Trophoblast cell (in vitro differentiated cells and primary cell): Measurements from ENCODE around the gene SNX11.

Source experiments
- DNase-seq, 2 donors: peaks; one replicate each; pipeline ENCODE4 v3.0.0-alpha.2; 2016
- H2AFZ ChIP-seq: 2 replicates; pipeline ENCODE4 v1.6.1; 2013; ENCODE audit warnings: low read length, moderate library complexity, mild to moderate bottlenecking; ENCODE audit not compliant: insufficient read depth, poor library complexity
- H2AK5ac ChIP-seq: 2 replicates; pipeline ENCODE4 v1.6.1; 2013; ENCODE audit warnings: mild to moderate bottlenecking, low read length
- H2BK120ac ChIP-seq: 2 replicates; pipeline ENCODE4 v1.6.1; 2013; ENCODE audit warnings: low read length, mild to moderate bottlenecking, moderate library complexity; ENCODE audit not compliant: insufficient read depth, poor library complexity
- H2BK12ac ChIP-seq: 2 replicates; pipeline ENCODE4 v1.6.1; 2013; ENCODE audit warnings: mild to moderate bottlenecking, low read length, moderate library complexity
- H2BK5ac ChIP-seq: 2 replicates; pipeline ENCODE4 v1.6.1; 2013; ENCODE audit warnings: low read length, low read depth, moderate library complexity, mild to moderate bottlenecking; ENCODE audit not compliant: poor library complexity
- H3K14ac ChIP-seq: 2 replicates; pipeline ENCODE4 v1.6.1; 2013; ENCODE audit warnings: mild to moderate bottlenecking, low read length
- H3K18ac ChIP-seq: 2 replicates; pipeline ENCODE4 v1.6.1; 2013; ENCODE audit warnings: mild to moderate bottlenecking, low read length
- H3K23ac ChIP-seq: 2 replicates; pipeline ENCODE4 v1.6.1; 2013; ENCODE audit warnings: low read length
- H3K27ac ChIP-seq: 2 replicates; pipeline ENCODE4 v1.5.1; 2013; ENCODE audit warnings: low read depth, mild to moderate bottlenecking, inconsistent platforms, low read length, moderate library complexity
- H3K27me3 ChIP-seq: 2 replicates; pipeline ENCODE4 v1.6.1; 2013; ENCODE audit warnings: inconsistent platforms, mild to moderate bottlenecking, low read length, moderate library complexity; ENCODE audit not compliant: insufficient read depth
- H3K36me3 ChIP-seq, 2 experiments: 1 replicate in 1 of 2; 2 replicates in 1 of 2; pipeline ENCODE4 v1.6.1; 2013; ENCODE audit warnings: low read length in 2 of 2, mild to moderate bottlenecking in 2 of 2, moderate library complexity in 1 of 2; ENCODE audit not compliant: insufficient read depth in 2 of 2, control insufficient read depth in 1 of 2
- H3K4ac ChIP-seq: 2 replicates; pipeline ENCODE4 v1.6.1; 2013; ENCODE audit warnings: low read depth, mild to moderate bottlenecking, low read length, moderate library complexity
- H3K4me1 ChIP-seq, 2 experiments: 1 replicate in 1 of 2; 2 replicates in 1 of 2; pipeline ENCODE4 v1.6.1; 2013; ENCODE audit warnings: low read length in 2 of 2, mild to moderate bottlenecking in 2 of 2, moderate library complexity in 1 of 2; ENCODE audit not compliant: insufficient read depth in 2 of 2, control insufficient read depth in 1 of 2
- H3K4me2 ChIP-seq: 2 replicates; pipeline ENCODE4 v1.6.1; 2013; ENCODE audit warnings: inconsistent platforms, mild to moderate bottlenecking, low read length, moderate library complexity
- H3K4me3 ChIP-seq: 2 replicates; pipeline ENCODE4 v1.5.1; 2013; ENCODE audit warnings: mild to moderate bottlenecking, low read depth, low read length, inconsistent platforms
- H3K79me1 ChIP-seq: one replicate; pipeline ENCODE4 v1.6.1; 2013; ENCODE audit warnings: low read length
- H3K79me2 ChIP-seq: 2 replicates; pipeline ENCODE4 v1.6.1; 2013; ENCODE audit warnings: low read length, mild to moderate bottlenecking; ENCODE audit not compliant: control insufficient read depth, insufficient read depth, poor library complexity
- H3K9ac ChIP-seq: 2 replicates; pipeline ENCODE4 v1.6.1; 2013; ENCODE audit warnings: mild to moderate bottlenecking, low read length
- H3K9me3 ChIP-seq: 2 replicates; pipeline ENCODE4 v1.6.1; 2013; ENCODE audit warnings: low read depth, mild to moderate bottlenecking, control low read depth, inconsistent platforms, low read length; ENCODE audit not compliant: insufficient read depth
- H4K12ac ChIP-seq: 2 replicates; pipeline ENCODE4 v1.6.1; 2013; ENCODE audit warnings: low read depth, mild to moderate bottlenecking, low read length, moderate library complexity
- H4K8ac ChIP-seq: 2 replicates; pipeline ENCODE4 v1.6.1; 2013; ENCODE audit warnings: low read depth, mild to moderate bottlenecking, low read length, moderate library complexity
- H4K91ac ChIP-seq: one replicate; pipeline ENCODE4 v1.6.1; 2013; ENCODE audit warnings: low read depth, mild to moderate bottlenecking, low read length, moderate library complexity
- WGBS: extraction: QIAGEN DNeasy Blood & Tissue Kit; methylation state at CpG from one replicate; pipeline ENCODE4 v1.1.7; 2013; ENCODE audit warnings: missing lambda C conversion rate; ENCODE audit not compliant: insufficient read length, insufficient coverage; ENCODE audit errors: extremely low coverage; 5-methylcytosine and 5-hydroxymethylcytosine counted together

SNX11 gene

GRCh38 chr17:48151220-48151619 is 43.7 kb downstream of the SNX11 start:
- Histone ChIP-seq H3K4me1 (no peaks in the 10 kb centered on the region), H3K4me3 (no peak overlapping the region), H3K4me2 (no peak overlapping the region), H3K27me3 (no peaks in the 10 kb centered on the region), H2BK120ac (no peak overlapping the region), H3K23ac (no peak overlapping the region), H3K18ac (no peak overlapping the region), H3K9me3 (no peaks in the 10 kb centered on the region), H3K14ac (no peak overlapping the region), H4K8ac (no peak overlapping the region), H2BK5ac (no peak overlapping the region), H2AFZ (no peak overlapping the region), H3K4ac (no peak overlapping the region), H3K79me2 (no peaks in the 10 kb centered on the region), H4K91ac (no peak overlapping the region), H2BK12ac (no peak overlapping the region), H4K12ac (no peak overlapping the region), H2AK5ac (no peak overlapping the region), H3K9ac (no peak overlapping the region), H3K36me3 (no peaks in the 10 kb centered on the region), H3K79me1 (no peaks in the 10 kb centered on the region), H3K27ac (no peak overlapping the region)
- DNase-seq, result no peak
- no CpG with 5 or more reads among the region's 3 CpGs for WGBS

GRCh38 chr17:48152289-48152688 is 44.7 kb downstream of the SNX11 start:
- no peak overlapping the region for H3K27ac ChIP-seq
- no peak overlapping the region for H2BK12ac ChIP-seq
- H3K4ac ChIP-seq, result no peak overlapping the region
- no peak overlapping the region for H3K4me2 ChIP-seq
- WGBS, result no CpG with 5 or more reads among the region's 4 CpGs
- H4K12ac ChIP-seq, result no peak overlapping the region
- no peaks in the 10 kb centered on the region for H3K79me1 ChIP-seq
- H3K14ac ChIP-seq, result no peak overlapping the region
- no peak overlapping the region for H3K18ac ChIP-seq
- H3K9ac ChIP-seq, result no peak overlapping the region
- H2BK120ac ChIP-seq, result no peak overlapping the region
- H3K4me3 ChIP-seq, result no peak overlapping the region
- H3K23ac ChIP-seq, result no peak overlapping the region
- DNase-seq, result no peak
- no peaks in the 10 kb centered on the region for H3K4me1 ChIP-seq
- no peak overlapping the region for H2AK5ac ChIP-seq
- H3K79me2 ChIP-seq, result no peaks in the 10 kb centered on the region
- H4K91ac ChIP-seq, result no peak overlapping the region
- no peaks in the 10 kb centered on the region for H3K27me3 ChIP-seq
- no peaks in the 10 kb centered on the region for H3K36me3 ChIP-seq
- no peak overlapping the region for H4K8ac ChIP-seq
- no peak overlapping the region for H2BK5ac ChIP-seq
- no peak overlapping the region for H2AFZ ChIP-seq
- H3K9me3 ChIP-seq, result no peaks in the 10 kb centered on the region

- H4K91ac ChIP-seq, result no peak overlapping the region
- H3K4me2 ChIP-seq, result no peak overlapping the region
- no peak overlapping the region for H3K4me3 ChIP-seq
- H3K36me3 ChIP-seq, result no peaks in the 10 kb centered on the region
- no peak overlapping the region for H4K8ac ChIP-seq
- H3K27me3 ChIP-seq, result no peaks in the 10 kb centered on the region
- no CpG with 5 or more reads among the region's 6 CpGs for WGBS
- no peak overlapping the region for H2AK5ac ChIP-seq
- no peaks in the 10 kb centered on the region for H3K4me1 ChIP-seq
- no peak overlapping the region for H3K9ac ChIP-seq
- no peak overlapping the region for H2BK120ac ChIP-seq
- no peak overlapping the region for H3K14ac ChIP-seq
- H2AFZ ChIP-seq, result no peak overlapping the region
- no peak overlapping the region for H4K12ac ChIP-seq
- no peaks in the 10 kb centered on the region for H3K79me2 ChIP-seq
- H3K18ac ChIP-seq, result no peak overlapping the region
- H3K79me1 ChIP-seq, result no peaks in the 10 kb centered on the region
- no peak overlapping the region for H3K4ac ChIP-seq
- H2BK5ac ChIP-seq, result no peak overlapping the region
- H2BK12ac ChIP-seq, result no peak overlapping the region
- no peaks in the 10 kb centered on the region for H3K9me3 ChIP-seq
- DNase-seq, result no peak
- no peak overlapping the region for H3K27ac ChIP-seq
- no peak overlapping the region for H3K23ac ChIP-seq
Measured at GRCh38 chr17:48153691-48154358, 46.3 kb downstream of the SNX11 start.

GRCh38 chr17:48155889-48156611 is 48.5 kb downstream of the SNX11 start:
- no peaks in the 10 kb centered on the region for H3K27me3 ChIP-seq
- H2BK120ac ChIP-seq, result no peak overlapping the region
- H4K91ac ChIP-seq, result no peak overlapping the region
- no peak overlapping the region for H3K9ac ChIP-seq
- H2AK5ac ChIP-seq, result no peak overlapping the region
- WGBS, result no CpG with 5 or more reads among the region's 21 CpGs
- H3K14ac ChIP-seq, result no peak overlapping the region
- H3K4me2 ChIP-seq, result no peak overlapping the region
- H3K9me3 ChIP-seq, result no peaks in the 10 kb centered on the region
- no peak overlapping the region for H2BK12ac ChIP-seq
- H3K79me2 ChIP-seq, result no peaks in the 10 kb centered on the region
- H3K23ac ChIP-seq, result no peak overlapping the region
- H2AFZ ChIP-seq, result no peak overlapping the region
- H3K4me3 ChIP-seq, result no peak overlapping the region
- H4K8ac ChIP-seq, result no peak overlapping the region
- DNase-seq, result no peak
- no peaks in the 10 kb centered on the region for H3K4me1 ChIP-seq
- H2BK5ac ChIP-seq, result no peak overlapping the region
- H3K18ac ChIP-seq, result no peak overlapping the region
- H3K4ac ChIP-seq, result no peak overlapping the region
- H4K12ac ChIP-seq, result no peak overlapping the region
- H3K79me1 ChIP-seq, result no peaks in the 10 kb centered on the region
- H3K36me3 ChIP-seq, result no peaks in the 10 kb centered on the region
- no peak overlapping the region for H3K27ac ChIP-seq
